IMR-90 (cell line): Measurements from ENCODE around the gene ATP7A. TPM values are rescaled to one million over a fixed set of nuclear protein-coding genes. Genes with fewer than 3 reads are reported as not detected.

Experiments used
- ATAC-seq: fragments of 200-7000 bp; cut with Tn5 transposase; 2 replicates; pipeline ENCODE4 v1.9.1; 2020; ENCODE audit warnings: low read depth, mild to moderate bottlenecking, moderate library complexity
- BruUV-seq: library from RNA; stranded (reverse); fragments of 400-500 nt; replicated peaks from 2 replicates; lab custom pipeline; 2021; lab: Mats Ljungman, UMichigan
- CTCF ChIA-PET: fragments of 300-600 bp; formaldehyde crosslinking; extraction: SDS; loops from one replicate; lab custom pipeline; 2021; ENCODE audit warnings: antibody characterized with exemption; lab: Yijun Ruan, JAX
- POLR2A ChIA-PET: fragments of 300-600 bp; sonication (Branson Sonifier 250); formaldehyde crosslinking; loops from one replicate; lab custom pipeline; 2022; ENCODE audit warnings: antibody characterized with exemption; ENCODE audit not compliant: unreplicated experiment; lab: Charles Lee
- DNase-seq: peaks from one replicate; pipeline ENCODE4 v3.0.0; 2013
- H2AFZ ChIP-seq: replicated peaks from 2 replicates; pipeline ENCODE3; 2013; ENCODE audit warnings: low read length, mild to moderate bottlenecking; ENCODE audit not compliant: poor library complexity
- H2AK5ac ChIP-seq: 2 replicates; pipeline ENCODE4 v1.6.1; 2013; ENCODE audit warnings: low read depth, low read length, inconsistent platforms
- H2AK9ac ChIP-seq: replicated peaks from 2 replicates; pipeline ENCODE3; 2013; ENCODE audit warnings: mild to moderate bottlenecking, low read depth, low read length, moderate library complexity; ENCODE audit not compliant: poor library complexity
- H2BK120ac ChIP-seq: 2 replicates; pipeline ENCODE4 v1.6.1; 2013; ENCODE audit warnings: low read depth, low read length, inconsistent platforms
- H2BK15ac ChIP-seq: 3 replicates; pipeline ENCODE4 v1.6.1; 2013; ENCODE audit warnings: low read depth, low read length, inconsistent platforms
- H2BK20ac ChIP-seq: 2 replicates; pipeline ENCODE4 v1.6.1; 2013; ENCODE audit warnings: low read depth, mild to moderate bottlenecking, inconsistent platforms, low read length, moderate library complexity
- H2BK5ac ChIP-seq: 2 replicates; pipeline ENCODE4 v1.6.1; 2013; ENCODE audit warnings: mild to moderate bottlenecking, low read depth, low read length, inconsistent platforms; ENCODE audit not compliant: poor library complexity, severe bottlenecking
- H3K14ac ChIP-seq: replicated peaks from 2 replicates; pipeline ENCODE4 v1.6.1; 2013; ENCODE audit warnings: low read depth, low read length, inconsistent platforms
- H3K18ac ChIP-seq: 2 replicates; pipeline ENCODE4 v1.6.1; 2013; ENCODE audit warnings: low read depth, low read length, control low read depth
- H3K23ac ChIP-seq: 2 replicates; pipeline ENCODE4 v1.6.1; 2013; ENCODE audit warnings: low read depth, low read length, inconsistent platforms
- H3K27ac ChIP-seq: 2 replicates; pipeline ENCODE4 v1.5.1; 2013; ENCODE audit warnings: mild to moderate bottlenecking, control low read depth, low read length; ENCODE audit not compliant: insufficient read depth
- H3K27me3 ChIP-seq: 2 replicates; pipeline ENCODE4 v1.6.1; 2013; ENCODE audit warnings: low read length; ENCODE audit not compliant: control insufficient read depth, insufficient read depth
- H3K36me3 ChIP-seq: 2 replicates; pipeline ENCODE4 v1.6.1; 2013; ENCODE audit warnings: low read length, mixed read lengths; ENCODE audit not compliant: control insufficient read depth, insufficient read depth
- H3K4ac ChIP-seq: 2 replicates; pipeline ENCODE4 v1.6.1; 2013; ENCODE audit warnings: low read depth, low read length, inconsistent platforms
- H3K4me1 ChIP-seq: 2 replicates; pipeline ENCODE4 v1.6.1; 2013; ENCODE audit warnings: low read length, mixed read lengths; ENCODE audit not compliant: control insufficient read depth, insufficient read depth
- H3K4me2 ChIP-seq: 2 replicates; pipeline ENCODE4 v1.6.1; 2013; ENCODE audit warnings: low read depth, mild to moderate bottlenecking, control low read depth, low read length, moderate library complexity
- H3K4me3 ChIP-seq: 2 replicates; pipeline ENCODE4 v1.5.1; 2013; ENCODE audit warnings: low read depth, mild to moderate bottlenecking, control low read depth, low read length, moderate library complexity; ENCODE audit not compliant: insufficient read depth
- H3K56ac ChIP-seq: 2 replicates; pipeline ENCODE4 v1.6.1; 2013; ENCODE audit warnings: low read length, inconsistent platforms; ENCODE audit not compliant: insufficient read depth; ENCODE audit errors: extremely low read depth
- H3K79me1 ChIP-seq, 2 experiments: 2 replicates each; pipeline ENCODE4 v1.6.1; 2013; ENCODE audit warnings: low read length in 2 of 2, inconsistent platforms in 1 of 2, low read depth in 1 of 2
- H3K9ac ChIP-seq: 2 replicates; pipeline ENCODE4 v1.6.1; 2013; ENCODE audit warnings: low read depth, low read length, control low read depth
- H3K9me1 ChIP-seq: 2 replicates; pipeline ENCODE4 v1.6.1; 2013; ENCODE audit warnings: low read length, inconsistent platforms; ENCODE audit not compliant: insufficient read depth
- H3K9me3 ChIP-seq: 2 replicates; pipeline ENCODE4 v1.6.1; 2013; ENCODE audit warnings: low read length; ENCODE audit not compliant: control insufficient read depth, insufficient read depth
- H4K20me1 ChIP-seq: 2 replicates; pipeline ENCODE4 v1.6.1; 2013; ENCODE audit warnings: low read length, inconsistent platforms; ENCODE audit not compliant: insufficient read depth
- H4K5ac ChIP-seq: 2 replicates; pipeline ENCODE4 v1.6.1; 2013; ENCODE audit warnings: mild to moderate bottlenecking, low read depth, low read length, control low read depth
- H4K8ac ChIP-seq, 2 experiments: 2 replicates each; pipeline ENCODE4 v1.6.1; 2013; ENCODE audit warnings: low read depth in 2 of 2, low read length in 2 of 2, control low read depth in 1 of 2, inconsistent platforms in 1 of 2
- H4K91ac ChIP-seq: 2 replicates; pipeline ENCODE4 v1.6.1; 2013; ENCODE audit warnings: low read depth, low read length, inconsistent platforms; ENCODE audit not compliant: insufficient read depth
- CHD1 ChIP-seq: IDR thresholded peaks from 2 replicates; pipeline ENCODE4 v1.6.1; 2012; ENCODE audit warnings: low read depth, low read length, improper control_type of control experiment
- ELK1 ChIP-seq: fragments of 150-350 bp; IDR thresholded peaks from 2 replicates; pipeline ENCODE4 v1.6.1; 2016; ENCODE audit warnings: low read depth, mild to moderate bottlenecking, low read length, moderate library complexity, borderline replicate concordance
- FOS ChIP-seq: fragments of 150-350 bp; IDR thresholded peaks from 2 replicates; pipeline ENCODE4 v1.6.1; 2016; ENCODE audit warnings: low read depth, low read length
- MXI1 ChIP-seq: IDR thresholded peaks from 2 replicates; pipeline ENCODE4 v1.6.1; 2012; ENCODE audit warnings: low read depth, mild to moderate bottlenecking, low read length, moderate library complexity, borderline replicate concordance
- NFE2L2 ChIP-seq: fragments of 150-350 bp; IDR thresholded peaks from 2 replicates; pipeline ENCODE4 v1.6.1; 2016; ENCODE audit warnings: low read depth, mild to moderate bottlenecking, low read length
- POLR2A ChIP-seq: IDR thresholded peaks from 2 replicates; pipeline ENCODE4 v1.6.1; 2012; ENCODE audit warnings: mild to moderate bottlenecking, low read depth, low read length
- RCOR1 ChIP-seq: IDR thresholded peaks from 2 replicates; pipeline ENCODE4 v1.6.1; 2012; ENCODE audit warnings: mild to moderate bottlenecking, low read length, improper control_type of control experiment; ENCODE audit not compliant: insufficient replicate concordance
- RFX5 ChIP-seq: IDR thresholded peaks from 2 replicates; pipeline ENCODE4 v1.8.0; 2012; ENCODE audit warnings: low read depth, mild to moderate bottlenecking, low read length, moderate library complexity
- SMC3 ChIP-seq: fragments of 150-350 bp; IDR thresholded peaks from 2 replicates; pipeline ENCODE4 v1.6.1; 2016; ENCODE audit warnings: low read depth, mild to moderate bottlenecking, antibody characterized with exemption, low read length, moderate library complexity
- USF2 ChIP-seq: fragments of 150-350 bp; IDR thresholded peaks from 2 replicates; pipeline ENCODE4 v1.6.1; 2017; ENCODE audit warnings: mild to moderate bottlenecking, antibody characterized with exemption, low read length, low read depth
- WGBS, 2 experiments: methylation state at CpG; one replicate each; pipeline versions ENCODE4 v1.1.5 to v1.1.7; 2013; ENCODE audit warnings: missing lambda C conversion rate in 2 of 2; ENCODE audit not compliant: insufficient read length in 1 of 2; ENCODE audit errors: extremely low coverage in 2 of 2; 5-methylcytosine and 5-hydroxymethylcytosine counted together
- dilution Hi-C: fragments of 300-500 bp; cut with HindIII; formaldehyde crosslinking; loops from one replicate; pipeline ENCODE4 v1.14.3; 2018; ENCODE audit warnings: low sequenced_read_pairs; ENCODE audit not compliant: unreplicated experiment
- in situ Hi-C: fragments of 300-500 bp; cut with MboI; formaldehyde crosslinking; loops from 3 replicates; pipeline ENCODE4 v1.14.3; 2019; ENCODE audit warnings: low sequenced_read_pairs, inconsistent platforms, mixed read lengths
- intact Hi-C: fragments of 100-400 bp; cut with micrococcal nuclease; formaldehyde crosslinking; loops from 2 replicates; pipeline ENCODE4 v1.10.0; 2022
- polyA plus RNA-seq, 3 experiments: library from polyadenylated mRNA; depleted of rRNA; stranded (reverse); fragments of >200 nt; gene quantifications; 2 replicates each; pipeline ENCODE4 v1.2.3, GENCODE V29; 2012; ENCODE audit warnings: low replicate concordance in 1 of 3
- total RNA-seq: library from RNA; depleted of rRNA; stranded (reverse); fragments of >200 nt; gene quantifications from 2 replicates; pipeline ENCODE4 v1.2.3, GENCODE V29; 2012
- TF ChIP-seq, protein P1 (sequence below): conservative IDR thresholded peaks from 2 replicates; pipeline ENCODE4 v1.5.1; 2012; ENCODE audit warnings: mild to moderate bottlenecking, low read depth, low read length, improper control_type of control experiment

Gene ATP7A
- total and polyA plus RNA-seq, 2 of the 4 experiments (the other 2 are of a cell fraction) = 4.2 to 22.4 TPM

- POLR2A ChIA-PET = no interaction called here
- peaks cover 5 to 10% of the 10 kb centered on the region in 2 experiments for H3K79me1 ChIP-seq
- no peak overlapping the region for H2BK15ac ChIP-seq
- H3K27ac ChIP-seq = no peak overlapping the region
- no peak overlapping the region for H3K23ac ChIP-seq
- no peak for DNase-seq
- in situ Hi-C loops (no loop called here), dilution Hi-C loops (no loop called here), intact Hi-C loops (no loop called here)
- H2AK5ac ChIP-seq = no peak overlapping the region
- no peaks in the 10 kb centered on the region for H3K9me3 ChIP-seq
- no peak overlapping the region for H3K14ac ChIP-seq
- no peak overlapping the region for H3K4me2 ChIP-seq
- no peak overlapping the region for H3K18ac ChIP-seq
- no peak overlapping the region for H2BK20ac ChIP-seq
- no peaks in the 10 kb centered on the region for H3K36me3 ChIP-seq
- ATAC-seq = no peak
- no peak overlapping the region for H3K56ac ChIP-seq
- H3K4me3 ChIP-seq = no peak overlapping the region
- no peak overlapping the region for H2AK9ac ChIP-seq
- no peak overlapping the region for H2BK5ac ChIP-seq
- no peak overlapping the region for H3K4ac ChIP-seq
- H3K9ac ChIP-seq = no peak overlapping the region
- H3K27me3 ChIP-seq = peaks cover 2% of the 10 kb centered on the region; the same call in 1 of the 2 replicates
- CTCF ChIA-PET = no interaction called here
- no TSS peak for BruUV-seq
- H4K20me1 ChIP-seq = no peaks in the 10 kb centered on the region
- no CpG with 5 or more reads among the region's 1 CpG for WGBS, 2 experiments
- H3K9me1 ChIP-seq = no peaks in the 10 kb centered on the region
- H4K8ac ChIP-seq = no peak overlapping the region
- no peak overlapping the region for H4K5ac ChIP-seq
- no peak overlapping the region for H4K91ac ChIP-seq
- TF ChIP-seq SMC3 = no peak
- no peak for TF ChIP-seq POLR2A
- no peak for TF ChIP-seq RFX5
- no peak for TF ChIP-seq CHD1
- no peak for TF ChIP-seq MXI1
- no peak for TF ChIP-seq FOS
- TF ChIP-seq RCOR1 = no peak
- TF ChIP-seq USF2 = no peak
- TF ChIP-seq NFE2L2 = no peak
- TF ChIP-seq, protein P1, sequence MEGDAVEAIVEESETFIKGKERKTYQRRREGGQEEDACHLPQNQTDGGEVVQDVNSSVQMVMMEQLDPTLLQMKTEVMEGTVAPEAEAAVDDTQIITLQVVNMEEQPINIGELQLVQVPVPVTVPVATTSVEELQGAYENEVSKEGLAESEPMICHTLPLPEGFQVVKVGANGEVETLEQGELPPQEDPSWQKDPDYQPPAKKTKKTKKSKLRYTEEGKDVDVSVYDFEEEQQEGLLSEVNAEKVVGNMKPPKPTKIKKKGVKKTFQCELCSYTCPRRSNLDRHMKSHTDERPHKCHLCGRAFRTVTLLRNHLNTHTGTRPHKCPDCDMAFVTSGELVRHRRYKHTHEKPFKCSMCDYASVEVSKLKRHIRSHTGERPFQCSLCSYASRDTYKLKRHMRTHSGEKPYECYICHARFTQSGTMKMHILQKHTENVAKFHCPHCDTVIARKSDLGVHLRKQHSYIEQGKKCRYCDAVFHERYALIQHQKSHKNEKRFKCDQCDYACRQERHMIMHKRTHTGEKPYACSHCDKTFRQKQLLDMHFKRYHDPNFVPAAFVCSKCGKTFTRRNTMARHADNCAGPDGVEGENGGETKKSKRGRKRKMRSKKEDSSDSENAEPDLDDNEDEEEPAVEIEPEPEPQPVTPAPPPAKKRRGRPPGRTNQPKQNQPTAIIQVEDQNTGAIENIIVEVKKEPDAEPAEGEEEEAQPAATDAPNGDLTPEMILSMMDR = no peak
- TF ChIP-seq ELK1 = no peak
- H2BK120ac ChIP-seq = no peak overlapping the region
- no peak overlapping the region for H2AFZ ChIP-seq
- H3K4me1 ChIP-seq = no peaks in the 10 kb centered on the region
These were observed 50.1 kb downstream of the ATP7A start for GRCh38 chrX:77960567-77960966.
